Stimulated activated naive CD8-positive, alpha-beta T cell treated with anti-CD3 and anti-CD28 coated beads, Interleukin-15, Interleukin-2, amounts not matched to agents 100 U/mL and 50 U/mL, for 24 hours (primary cell): ENCODE measurements around the gene TSEN15.
"Not testable (repeated sequence)": the region's sequence is repeated elsewhere in the genome, so short reads cannot be mapped to it uniquely, and the experiment has no call there.

ENCODE experiments used
- ATAC-seq: fragments of 150-1000 bp; cut with Tn5 transposase; one replicate; pipeline ENCODE4 v1.10.0; 2021
- DNase-seq: peaks from one replicate; pipeline ENCODE4 v3.0.0; 2021

Gene TSEN15

DNA sequence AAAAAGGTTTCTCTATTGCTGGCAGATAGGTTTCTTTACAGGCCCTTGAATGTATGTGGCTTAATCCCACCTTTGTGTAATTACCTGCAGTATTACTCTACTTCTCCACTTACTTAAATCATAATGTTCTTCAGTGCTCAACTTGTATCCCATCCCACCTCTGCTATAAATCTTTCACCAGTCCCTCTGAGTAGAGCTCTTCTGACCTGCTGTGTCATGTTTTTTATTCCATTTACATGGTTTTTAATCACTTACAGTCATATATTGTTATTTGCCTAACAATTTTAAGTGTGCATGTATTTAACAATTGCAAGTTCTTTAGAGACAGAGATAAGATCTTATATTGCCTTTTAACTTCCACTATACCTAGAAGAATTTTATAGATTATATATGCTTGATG is 2.4 kb downstream of the TSEN15 start:
- ATAC-seq (no peak), DNase-seq (no peak)

DNA sequence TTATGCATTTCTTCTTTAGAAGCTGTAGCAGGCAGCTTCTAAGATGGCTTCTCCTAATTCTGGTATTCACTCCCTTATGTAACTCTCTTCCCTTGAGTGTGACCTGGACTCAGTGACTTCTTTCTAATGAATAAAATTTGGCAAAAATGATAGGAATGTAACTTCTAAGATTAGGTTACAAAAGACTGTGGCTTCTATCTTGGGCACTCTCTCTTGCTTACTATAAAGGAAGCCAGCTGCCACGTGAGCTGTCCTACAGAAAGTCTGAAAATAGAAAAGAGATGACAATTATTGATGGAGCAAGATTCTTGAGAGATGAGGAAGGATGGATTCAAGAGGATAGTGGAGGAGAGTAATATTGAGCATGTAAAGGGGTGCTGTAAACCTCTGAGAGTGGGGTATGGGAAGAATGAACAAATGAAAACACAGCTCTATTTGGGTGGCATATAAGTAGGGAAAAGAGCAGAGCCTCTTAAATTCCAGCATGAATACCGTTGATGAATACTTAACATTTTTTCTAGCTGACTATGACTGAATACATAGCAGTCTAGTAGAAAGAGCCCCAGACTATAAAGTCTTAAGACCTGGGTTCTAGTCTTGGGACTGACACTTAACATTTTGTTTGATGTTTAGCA is 5.5 kb downstream of the TSEN15 start:
- DNase-seq, result no peak
- ATAC-seq, result no peak

DNA sequence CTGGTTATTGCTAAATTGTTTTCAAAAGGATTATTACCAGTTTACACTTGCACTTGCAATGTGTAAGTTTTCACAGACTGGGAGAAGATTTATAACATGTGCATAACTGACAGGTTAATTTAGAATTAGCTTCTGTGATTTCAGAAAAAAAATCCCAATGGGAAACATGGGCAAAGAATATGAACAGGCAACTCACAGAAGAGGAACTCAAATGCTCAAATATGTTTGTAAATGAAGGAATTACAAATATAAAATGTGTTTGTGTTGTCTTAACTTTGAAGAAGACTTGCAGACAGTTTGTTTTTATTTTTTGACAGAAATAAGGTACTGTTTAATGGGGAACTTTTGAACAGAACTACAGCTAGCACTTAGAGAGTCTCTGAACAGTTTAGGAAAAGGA is 8.4 kb downstream of the TSEN15 start:
- ATAC-seq (no peak), DNase-seq (no peak)

DNA sequence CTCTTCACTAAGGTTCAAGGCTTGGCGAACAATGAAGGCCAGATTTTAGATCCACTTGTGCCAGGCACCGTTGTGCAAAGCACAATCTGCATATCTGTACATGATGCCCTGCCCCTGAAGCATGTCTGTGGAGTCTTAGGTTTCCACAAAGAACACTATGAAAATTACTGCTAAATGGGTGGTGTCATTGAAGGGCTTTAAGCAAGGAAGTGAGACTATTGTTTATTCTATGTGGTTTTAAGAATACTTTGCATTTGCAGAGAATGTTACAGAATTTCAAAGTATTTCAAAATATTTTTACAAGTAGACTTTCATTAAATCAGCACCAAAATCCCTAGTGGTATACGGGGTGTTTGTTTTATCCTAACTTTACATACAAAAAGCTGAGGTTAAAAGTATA is 8.8 kb downstream of the TSEN15 start:
- ATAC-seq, result no peak
- DNase-seq, result no peak

DNA sequence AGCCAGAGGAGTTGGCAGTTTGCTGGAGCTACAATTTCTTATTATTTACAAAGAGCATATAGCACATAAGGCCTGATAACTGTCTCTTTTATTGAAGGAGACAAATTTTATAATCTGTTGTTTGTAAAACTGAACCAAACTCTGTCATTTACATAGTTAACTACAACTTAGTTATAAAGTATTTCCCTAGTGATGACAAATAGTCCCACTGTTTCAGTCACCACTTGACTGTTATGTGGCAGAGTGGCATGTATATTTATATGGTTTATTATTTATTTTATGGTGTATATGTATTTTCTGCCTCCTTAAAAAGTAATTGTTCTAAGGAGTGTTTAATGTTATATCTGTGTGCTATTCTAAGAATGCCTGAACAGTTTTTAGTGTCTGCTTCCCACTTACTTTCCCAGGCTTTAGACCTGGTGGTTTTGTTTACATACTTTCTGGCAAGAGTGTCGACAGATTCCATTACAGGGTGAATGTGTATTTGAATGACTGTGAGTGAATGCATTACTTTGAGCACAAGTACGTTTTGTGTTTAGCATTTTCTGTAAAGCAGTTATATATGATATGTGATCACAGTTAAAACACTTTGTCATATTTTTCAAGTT is 10.0 kb downstream of the TSEN15 start:
- no peak for DNase-seq
- ATAC-seq, result no peak

DNA sequence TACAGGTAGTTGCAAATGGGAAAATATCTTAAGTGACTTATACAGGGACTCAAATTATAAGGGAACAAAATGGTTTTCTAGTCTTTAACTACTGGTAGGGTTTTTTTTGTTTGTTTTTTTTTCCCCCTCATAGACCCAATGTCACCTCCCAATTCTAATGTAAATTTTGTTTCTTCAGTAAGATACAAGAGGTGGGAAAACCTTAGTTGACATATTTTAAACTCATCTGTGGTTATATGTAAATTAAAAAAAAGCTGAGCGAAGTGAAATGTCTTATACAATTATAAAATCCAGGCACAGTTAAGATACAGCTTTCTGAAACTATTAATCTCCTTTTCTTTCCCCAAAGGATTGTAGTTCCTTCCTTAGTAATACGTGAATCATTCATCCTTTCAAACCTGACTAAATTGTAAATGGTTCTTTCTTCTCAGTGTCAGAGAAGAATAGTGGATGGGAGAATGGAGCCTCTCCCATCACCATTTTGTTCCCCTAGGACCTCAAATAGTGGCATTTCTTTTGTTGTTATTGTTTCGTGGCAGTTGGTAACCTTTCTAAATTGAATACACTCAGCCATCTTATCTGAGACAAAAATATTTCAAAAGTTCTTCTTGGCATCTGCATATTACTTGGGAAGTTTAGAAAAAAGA is 11.2 kb downstream of the TSEN15 start:
- ATAC-seq, result no peak
- DNase-seq, result no peak

DNA sequence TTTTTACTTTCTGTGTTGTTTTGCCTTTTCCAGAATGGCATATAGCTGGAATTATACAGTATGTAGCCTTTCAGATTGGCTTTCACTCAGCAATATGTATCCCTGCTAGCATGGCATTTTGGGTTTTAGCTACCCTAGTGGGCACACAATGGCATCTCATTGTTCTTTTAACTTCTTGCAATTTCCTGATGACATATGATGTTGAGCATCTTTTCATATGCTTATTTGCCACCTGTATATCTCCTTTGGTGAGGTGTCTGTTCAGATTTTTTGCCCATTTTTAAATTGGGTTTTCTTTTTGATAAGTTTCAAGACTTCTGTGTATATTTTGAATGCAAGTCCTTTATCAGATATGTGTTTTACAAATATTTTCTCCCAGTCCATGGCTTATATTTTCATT is 14.0 kb downstream of the TSEN15 start:
- DNase-seq (no peak), ATAC-seq (no peak)

DNA sequence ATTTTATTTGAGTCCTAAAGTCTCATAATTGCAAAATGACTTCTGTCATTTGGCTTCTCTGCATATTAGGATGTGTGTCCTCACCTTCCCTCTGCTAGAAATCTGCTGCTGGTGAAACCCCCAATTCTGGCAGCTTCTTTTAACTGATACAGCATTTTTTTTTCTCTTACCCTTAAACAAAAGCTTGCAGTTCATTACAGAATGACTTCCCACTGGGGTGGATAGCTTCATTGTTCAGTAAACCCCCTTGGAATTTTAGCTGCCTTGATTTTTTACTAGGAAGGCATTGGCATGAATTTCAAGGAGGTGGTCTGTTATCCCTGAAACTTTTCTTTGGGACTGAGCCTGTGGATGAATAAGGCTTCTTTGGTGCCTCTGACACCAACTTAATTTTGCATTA is 16.8 kb downstream of the TSEN15 start:
- no peak for ATAC-seq
- DNase-seq, result no peak

DNA sequence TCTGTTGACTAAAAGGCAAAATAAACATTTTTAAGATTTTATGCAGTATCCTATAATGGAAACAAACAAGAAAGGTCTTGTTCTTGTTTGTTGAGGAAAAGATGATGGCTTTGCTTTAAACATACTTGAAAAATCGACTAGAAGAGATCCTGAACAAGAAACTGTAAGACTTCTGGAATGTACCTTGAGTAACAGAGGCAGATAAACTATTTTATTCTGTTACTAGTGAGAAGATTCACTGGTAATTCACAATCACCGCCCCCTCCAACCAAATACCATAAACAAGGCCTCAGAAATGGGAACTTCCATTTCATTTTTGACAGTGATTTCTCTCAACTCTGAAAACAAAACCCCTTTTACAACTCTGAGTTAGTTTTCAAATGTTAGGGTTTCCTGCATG is 18.1 kb downstream of the TSEN15 start:
- DNase-seq (no peak), ATAC-seq (no peak)

DNA sequence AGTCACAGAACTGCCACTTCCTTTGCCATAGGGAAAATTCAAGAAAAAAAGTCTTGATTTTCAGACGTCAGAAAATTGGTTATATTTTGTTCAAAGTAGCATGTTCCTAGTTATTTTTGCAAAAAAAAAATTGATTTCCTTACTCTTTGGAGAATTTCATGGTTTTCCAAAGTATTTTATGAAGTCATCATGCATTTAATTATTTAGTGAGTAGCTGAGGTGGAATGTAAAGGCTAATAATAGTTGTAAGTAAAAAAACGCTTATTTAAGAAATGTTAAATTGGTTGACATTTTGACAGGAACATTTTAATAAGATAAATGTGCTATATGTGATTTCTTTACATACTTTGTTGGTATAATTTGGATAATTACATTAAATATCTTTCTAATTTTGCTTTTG is 20.8 kb downstream of the TSEN15 start:
- no peak for DNase-seq

DNA sequence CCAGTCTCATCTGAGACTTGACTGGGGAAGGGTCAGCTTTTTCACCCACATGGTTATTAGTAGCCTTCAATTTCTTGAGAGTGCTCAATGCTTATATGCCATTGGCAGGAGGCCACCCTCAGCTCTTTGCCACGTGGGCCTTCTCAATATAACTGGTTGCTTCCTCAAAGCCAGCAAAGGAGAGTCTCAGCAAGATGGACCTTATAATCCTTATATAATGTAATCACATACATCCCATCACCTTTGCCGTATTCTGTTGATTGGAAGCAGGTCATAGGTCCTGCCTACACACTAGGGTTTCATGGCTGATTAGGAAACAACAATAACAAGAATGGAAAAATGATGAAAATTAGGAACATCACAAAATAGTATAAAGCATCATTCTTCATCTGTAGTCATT is 22.9 kb downstream of the TSEN15 start:
- DNase-seq (no peak), ATAC-seq (no peak)

More for the DNA sequence above, 20.8 kb downstream of the TSEN15 start:
- no peak for ATAC-seq

DNA sequence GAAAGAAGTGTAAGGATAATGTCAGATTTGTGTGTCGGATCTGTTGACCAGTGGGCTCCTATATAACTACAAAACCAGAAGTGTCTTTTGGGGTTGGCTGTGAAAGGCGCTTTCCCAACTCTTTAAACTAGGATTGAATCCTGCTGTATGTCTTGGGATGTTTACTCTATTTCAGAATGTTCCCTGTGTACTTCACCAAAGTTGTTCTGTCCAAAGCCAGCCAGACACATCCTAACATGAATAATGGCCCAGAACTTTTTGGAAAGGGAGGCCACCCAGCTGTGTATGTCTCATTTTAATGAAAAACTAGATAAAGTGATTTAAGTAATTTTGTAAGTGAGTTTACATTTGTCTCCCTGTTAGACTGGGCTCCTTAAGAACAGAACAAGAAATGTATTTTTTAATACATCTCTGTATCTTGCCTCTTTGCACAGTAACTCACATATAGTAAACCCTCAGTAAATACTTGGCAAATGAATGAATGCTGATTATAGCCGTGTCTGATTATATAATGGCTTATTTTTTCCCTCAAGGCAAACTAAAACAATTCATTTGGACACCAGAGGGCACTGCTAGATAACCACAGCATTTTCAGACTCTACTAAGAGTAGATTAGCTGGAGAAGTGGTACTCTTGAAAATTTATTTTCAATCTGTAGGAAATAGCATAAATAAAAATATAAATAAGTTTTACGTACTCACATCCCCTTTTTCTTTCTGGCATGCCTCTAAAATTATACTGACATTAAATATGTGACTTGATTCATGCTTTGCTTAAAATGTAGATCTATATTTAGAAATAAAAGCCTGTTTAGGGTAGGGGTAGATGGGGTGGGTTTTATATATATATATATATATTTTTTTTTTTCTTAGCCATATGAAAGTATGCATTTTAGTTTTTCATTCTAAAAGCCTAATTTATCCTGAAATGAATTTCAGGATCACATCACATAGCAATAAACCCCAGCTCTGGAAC is 23.8 kb downstream of the TSEN15 start:
- DNase-seq (no peak), ATAC-seq (no peak)

DNA sequence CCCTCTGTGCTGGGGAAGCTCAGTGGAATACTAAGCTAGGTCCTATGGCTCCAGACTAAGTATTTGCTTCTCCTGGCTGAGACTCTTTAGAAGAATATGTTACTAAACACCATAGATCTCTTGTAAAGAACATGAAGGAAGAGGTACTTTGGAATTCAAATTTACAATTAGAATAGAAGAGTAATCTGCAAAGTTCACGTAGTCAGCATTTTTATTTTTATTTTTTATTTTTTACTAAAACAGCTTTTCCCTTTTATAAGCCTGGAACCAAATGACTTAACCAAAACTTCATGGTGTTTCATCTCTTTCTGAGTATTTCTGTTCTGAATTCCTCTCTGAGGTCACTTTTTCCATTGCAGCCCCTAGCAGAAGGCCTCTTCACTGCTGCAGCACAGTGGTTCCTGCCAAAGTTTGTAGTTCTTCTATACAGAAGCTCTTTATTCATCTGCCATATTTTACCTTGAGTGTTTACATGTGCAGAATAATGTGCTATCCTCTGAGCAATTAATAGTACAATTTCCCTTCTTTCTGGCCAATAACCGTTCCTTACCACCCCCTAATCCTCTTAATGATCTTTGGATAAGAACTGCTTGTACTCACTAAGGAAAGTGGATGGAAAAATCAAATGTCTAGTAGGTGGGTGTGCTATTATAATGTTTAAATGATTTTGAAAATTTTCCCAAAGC is 27.2 kb downstream of the TSEN15 start:
- ATAC-seq (peak; percentile 55), DNase-seq (no peak)

DNA sequence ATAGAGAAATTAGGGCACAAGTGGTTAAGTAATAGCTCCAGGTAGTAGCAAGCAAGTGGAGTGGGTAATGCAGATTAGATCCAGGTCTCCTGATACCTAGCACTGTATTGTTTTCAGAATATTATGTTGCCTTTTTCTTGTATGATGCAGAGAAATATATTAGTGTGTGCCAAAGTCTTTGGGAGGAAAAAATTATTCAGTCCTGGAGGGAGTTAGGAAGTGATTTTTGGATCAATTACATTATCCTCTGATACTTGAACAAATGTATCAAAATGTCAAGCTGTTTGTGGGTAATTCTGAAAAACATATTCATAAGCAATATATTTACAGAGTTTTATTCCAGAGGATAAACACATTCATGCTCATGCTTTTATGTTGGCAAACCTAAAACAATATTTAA is 28.8 kb downstream of the TSEN15 start:
- DNase-seq, result no peak
- no peak for ATAC-seq

DNA sequence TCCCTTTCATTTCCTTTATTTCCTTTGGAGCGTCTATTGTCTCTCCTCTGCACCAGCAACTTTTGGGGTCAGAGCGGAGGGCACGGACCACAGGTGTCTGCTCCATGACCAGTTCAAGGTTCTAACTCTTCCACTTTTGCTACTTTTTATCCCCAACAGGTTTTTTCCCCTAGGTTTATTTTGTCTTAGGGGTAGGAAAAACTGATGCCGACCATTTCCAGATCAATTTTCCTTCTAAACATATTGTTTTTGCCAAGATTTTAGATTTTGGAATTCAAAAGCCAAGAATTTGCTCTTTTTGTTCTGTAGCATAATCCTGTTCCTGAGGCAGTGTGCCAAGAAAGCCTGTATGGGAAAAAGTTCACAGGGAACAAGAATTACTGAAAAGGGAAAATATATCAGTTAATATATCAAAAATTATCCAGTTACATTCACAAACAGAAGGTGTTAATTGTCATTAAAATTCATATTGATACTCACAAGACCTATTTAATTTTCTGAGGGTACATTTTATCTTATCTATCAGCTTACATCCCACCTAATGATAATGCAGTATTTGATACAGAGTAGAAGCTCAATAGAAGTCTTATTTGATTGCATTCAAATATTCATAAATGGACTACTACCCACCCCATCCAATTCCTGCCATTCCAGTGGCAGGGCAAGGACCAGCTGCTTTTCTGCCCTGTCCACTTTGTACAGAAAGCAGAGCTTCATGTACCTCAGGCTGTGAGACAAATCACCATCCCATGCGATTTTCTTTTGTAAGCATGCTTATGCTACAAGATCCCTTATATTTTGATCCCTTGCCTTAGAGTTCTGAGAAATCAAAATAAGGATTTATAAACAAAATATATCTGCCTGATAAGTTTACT is 31.2 kb downstream of the TSEN15 start:
- ATAC-seq, result no peak

DNA sequence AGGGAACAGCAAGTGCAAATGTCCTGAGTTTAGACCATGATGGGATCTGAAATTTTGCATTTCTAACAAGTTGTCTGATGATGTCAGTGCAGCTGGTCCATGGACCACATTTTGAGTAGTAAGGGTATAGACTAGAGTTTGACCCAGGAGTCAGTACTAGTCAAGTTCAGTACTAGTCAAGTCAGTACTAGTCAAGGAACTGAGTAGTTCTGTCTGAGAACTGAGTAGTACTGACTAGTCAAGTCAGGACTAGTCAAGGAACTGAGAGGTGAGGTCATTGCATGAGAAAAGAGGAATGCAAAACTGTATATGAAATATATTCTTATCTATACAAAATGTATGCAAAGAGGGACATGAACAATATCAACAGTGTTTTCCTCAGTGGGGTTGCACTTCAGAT is 34.1 kb downstream of the TSEN15 start:
- DNase-seq (no peak), ATAC-seq (no peak)

More for the DNA sequence above, 31.2 kb downstream of the TSEN15 start:
- DNase-seq, result no peak

DNA sequence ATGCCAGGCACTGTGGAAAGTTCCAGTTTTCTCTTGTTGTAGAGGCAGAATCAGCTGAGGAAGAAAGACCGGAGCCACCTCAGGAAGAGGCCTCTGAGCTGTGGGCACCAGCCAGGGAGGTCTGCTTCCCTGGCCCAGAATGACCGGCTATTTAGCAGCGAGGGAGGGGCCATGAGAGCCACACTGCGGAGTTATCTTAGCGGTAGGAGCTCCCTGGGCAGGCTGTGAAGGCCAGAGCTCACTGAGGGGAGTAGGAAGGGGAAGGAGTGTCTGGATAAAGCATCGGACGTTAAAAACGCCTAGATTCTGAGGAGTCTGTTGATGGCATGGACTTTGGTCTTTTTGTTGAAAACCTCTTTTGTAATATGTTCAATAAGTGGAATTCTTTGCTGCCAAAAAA is 36.5 kb downstream of the TSEN15 start:
- DNase-seq, result no peak
- no peak for ATAC-seq

DNA sequence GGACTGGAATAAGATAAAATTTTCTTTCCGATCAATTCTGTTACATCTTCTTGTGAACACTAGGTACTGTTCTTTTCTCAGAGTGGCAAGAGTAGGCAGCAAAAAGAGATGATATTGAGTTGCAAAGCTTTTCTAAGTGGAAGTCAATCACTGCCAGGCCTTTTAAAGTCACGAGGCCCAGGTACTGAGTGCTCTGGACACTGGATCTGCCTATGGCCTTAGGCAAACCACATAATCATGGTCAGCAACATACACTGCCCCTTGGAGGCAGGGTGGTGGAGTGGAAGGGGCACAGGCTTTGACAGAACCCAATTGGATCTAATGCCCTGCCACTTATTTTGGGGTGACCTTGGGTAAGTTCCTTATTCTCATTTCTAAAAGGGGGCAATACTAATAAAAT is 41.5 kb downstream of the TSEN15 start:
- DNase-seq (no peak), ATAC-seq (no peak)

DNA sequence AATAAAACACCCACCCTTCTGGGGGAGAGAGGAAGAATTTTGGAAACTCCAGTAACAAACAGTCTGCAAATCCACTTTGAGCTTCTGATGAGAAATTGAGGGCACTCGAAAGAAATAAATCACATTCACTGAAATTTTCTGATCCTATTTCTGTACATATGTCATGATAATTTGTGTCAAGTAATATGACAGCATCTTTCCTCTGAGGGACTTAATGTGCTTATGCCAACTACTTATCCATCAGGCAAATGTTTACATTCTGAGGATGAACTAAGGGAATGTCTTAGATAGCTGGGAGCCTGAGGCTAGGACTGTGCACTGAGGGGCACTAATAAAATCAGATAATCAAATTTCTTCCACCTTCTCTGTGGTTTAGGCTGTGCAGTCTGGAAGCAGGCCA is 44.5 kb downstream of the TSEN15 start:
- no peak for ATAC-seq

DNA sequence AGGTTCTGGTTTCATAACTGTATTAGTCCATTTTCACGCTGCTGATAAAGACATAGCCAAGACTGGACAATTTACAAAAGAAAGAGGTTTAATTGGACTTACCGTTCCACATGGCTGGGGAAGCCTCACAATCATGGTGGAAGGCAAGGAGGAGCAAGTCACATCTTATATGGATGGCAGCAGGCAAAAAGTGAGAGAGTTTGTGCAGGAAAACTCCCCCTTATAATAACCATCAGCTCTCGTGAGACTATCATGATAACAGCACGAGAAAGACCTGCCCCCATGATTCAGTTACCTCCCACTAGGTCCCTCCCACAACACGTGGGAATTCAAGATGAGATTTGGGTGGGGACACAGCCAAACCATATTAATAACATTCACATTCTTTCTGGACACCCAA is 45.0 kb downstream of the TSEN15 start:
- ATAC-seq, DNase-seq: not testable (repeated sequence)

More for the DNA sequence above, 44.5 kb downstream of the TSEN15 start:
- no peak for DNase-seq

DNA sequence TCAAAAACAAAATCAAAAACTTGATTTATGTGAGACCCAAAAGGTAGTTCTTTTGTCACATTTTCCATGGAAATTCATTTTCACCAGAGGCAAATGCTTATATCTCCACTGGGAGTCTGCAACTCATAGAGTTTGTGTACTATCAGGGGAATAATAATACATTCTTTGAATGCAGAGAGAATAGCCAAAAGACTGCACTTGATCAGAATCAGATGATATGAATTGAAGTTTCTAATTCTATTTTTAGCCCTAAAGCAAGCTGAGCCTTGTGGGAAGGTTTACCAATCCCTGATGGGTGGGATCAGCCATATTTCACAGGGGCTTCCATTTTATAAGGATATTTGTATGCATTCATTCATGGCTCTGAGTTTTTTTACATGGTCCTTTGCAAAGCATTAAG is 49.6 kb downstream of the TSEN15 start:
- ATAC-seq, result no peak
- no peak for DNase-seq
